Measurements from ENCODE around the gene LIME1. TPM values are rescaled to one million over a fixed set of nuclear protein-coding genes. Genes with fewer than 3 reads are reported as not detected.
"Not testable (repeated sequence)": the region's sequence is repeated elsewhere in the genome, so short reads cannot be mapped to it uniquely, and the experiment has no call there.

LIME1 gene
- total and polyA plus RNA-seq, 8 donors, result 3.0 to 10.8 (median 6.3) TPM

DNA sequence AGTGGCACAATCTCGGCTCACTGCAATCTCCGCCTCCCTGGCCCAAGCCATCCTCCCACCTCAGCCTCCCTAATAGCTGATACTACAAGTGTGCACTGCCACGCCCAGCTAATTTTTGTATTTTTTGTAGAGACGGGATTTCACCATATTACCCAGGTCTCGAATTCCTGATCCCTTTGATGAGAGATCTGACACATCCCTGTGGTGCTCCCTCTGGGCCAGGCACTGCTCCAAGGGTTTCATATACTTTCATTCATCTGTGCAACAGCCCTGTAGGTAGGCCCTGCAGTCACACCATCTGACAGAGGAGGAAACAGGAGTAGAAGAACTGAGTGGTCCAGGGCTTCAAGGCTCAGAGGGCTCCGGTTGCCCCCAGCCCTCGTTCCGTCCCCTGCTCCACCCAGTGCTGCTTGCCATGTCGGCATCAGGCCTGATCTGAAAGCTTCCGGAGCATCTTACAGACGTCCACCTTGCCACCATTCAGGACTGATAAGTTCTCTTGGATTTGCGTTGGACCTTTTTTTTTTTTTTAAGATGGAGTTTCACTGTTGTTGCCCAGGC is 25.3 kb upstream of the LIME1 start:
- intact Hi-C loops (cut with DNase I), result no loop called here
- no peak overlapping the region for H3K4me3 ChIP-seq
- peaks cover 14 to 48% of the 10 kb centered on the region in 2 donors for H3K4me1 ChIP-seq
- TF ChIP-seq, protein P1, sequence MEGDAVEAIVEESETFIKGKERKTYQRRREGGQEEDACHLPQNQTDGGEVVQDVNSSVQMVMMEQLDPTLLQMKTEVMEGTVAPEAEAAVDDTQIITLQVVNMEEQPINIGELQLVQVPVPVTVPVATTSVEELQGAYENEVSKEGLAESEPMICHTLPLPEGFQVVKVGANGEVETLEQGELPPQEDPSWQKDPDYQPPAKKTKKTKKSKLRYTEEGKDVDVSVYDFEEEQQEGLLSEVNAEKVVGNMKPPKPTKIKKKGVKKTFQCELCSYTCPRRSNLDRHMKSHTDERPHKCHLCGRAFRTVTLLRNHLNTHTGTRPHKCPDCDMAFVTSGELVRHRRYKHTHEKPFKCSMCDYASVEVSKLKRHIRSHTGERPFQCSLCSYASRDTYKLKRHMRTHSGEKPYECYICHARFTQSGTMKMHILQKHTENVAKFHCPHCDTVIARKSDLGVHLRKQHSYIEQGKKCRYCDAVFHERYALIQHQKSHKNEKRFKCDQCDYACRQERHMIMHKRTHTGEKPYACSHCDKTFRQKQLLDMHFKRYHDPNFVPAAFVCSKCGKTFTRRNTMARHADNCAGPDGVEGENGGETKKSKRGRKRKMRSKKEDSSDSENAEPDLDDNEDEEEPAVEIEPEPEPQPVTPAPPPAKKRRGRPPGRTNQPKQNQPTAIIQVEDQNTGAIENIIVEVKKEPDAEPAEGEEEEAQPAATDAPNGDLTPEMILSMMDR (IDR thresholded peaks at IDR 0.05), result no peak
- H3K27me3 ChIP-seq, result no peaks in the 10 kb centered on the region
- no peak for ATAC-seq
- no peak overlapping the region for H3K27ac ChIP-seq
- H3K36me3 ChIP-seq, result peaks cover 0 to 73% of the 10 kb centered on the region in 2 donors
- DNase-seq, result peak in 1 of 4 donors; percentile 42
- H3K9me3 ChIP-seq, result peaks cover 0 to 9% of the 10 kb centered on the region in 2 donors

DNA sequence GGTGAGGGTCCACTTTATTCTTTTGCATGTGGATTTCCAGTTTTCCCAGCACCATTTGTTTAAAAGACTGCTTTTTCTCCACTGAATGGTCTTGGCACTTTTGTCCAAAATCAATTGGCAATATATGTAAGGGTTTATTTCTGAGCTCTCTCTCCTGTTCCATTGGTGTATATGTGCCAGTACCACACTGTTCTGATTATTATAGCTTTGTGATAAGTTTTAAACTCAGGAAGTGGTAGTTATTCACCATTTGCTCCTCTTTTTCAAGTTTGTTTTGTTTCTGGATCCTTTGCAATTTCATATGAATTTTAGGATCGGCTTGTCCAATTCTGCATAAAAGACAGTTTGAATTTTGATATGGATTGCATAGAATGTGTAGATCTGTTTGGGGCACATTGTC is 24.3 kb upstream of the LIME1 start:
- TF ChIP-seq, protein P1 (IDR thresholded peaks at IDR 0.05), result no peak
- H3K27ac ChIP-seq, result no peak overlapping the region
- intact Hi-C loops (cut with DNase I), result no loop called here
- DNase-seq (no peak), ATAC-seq (no peak)
- no peak overlapping the region for H3K4me3 ChIP-seq
- H3K4me1 ChIP-seq, result peaks cover 7 to 38% of the 10 kb centered on the region in 2 donors
- peaks cover 0 to 77% of the 10 kb centered on the region in 2 donors for H3K36me3 ChIP-seq
- H3K9me3 ChIP-seq, result peaks cover 0 to 9% of the 10 kb centered on the region in 2 donors
- no peaks in the 10 kb centered on the region for H3K27me3 ChIP-seq

DNA sequence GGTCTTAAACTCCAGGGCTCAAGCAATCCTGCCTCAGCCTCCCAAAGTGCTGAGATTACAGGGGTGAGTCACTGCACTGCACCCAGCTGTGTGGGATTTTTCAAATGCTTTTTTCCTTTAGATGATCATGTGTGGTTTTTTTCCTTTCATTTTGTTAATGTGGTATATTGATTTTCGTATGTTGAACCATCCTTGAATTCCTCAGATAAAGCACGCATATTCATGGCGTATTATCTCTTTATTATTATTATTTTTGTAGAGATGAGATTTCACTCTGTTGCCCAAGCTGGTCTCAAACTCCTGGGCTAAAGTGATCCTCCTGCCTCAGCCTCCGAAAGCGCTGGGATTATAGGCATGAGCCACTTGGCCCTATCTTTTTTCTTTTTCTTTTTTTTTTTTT is 21.6 kb upstream of the LIME1 start:
- no peak overlapping the region for H3K4me3 ChIP-seq
- peaks cover 0 to 21% of the 10 kb centered on the region in 2 donors for H3K4me1 ChIP-seq
- H3K36me3 ChIP-seq, result peaks cover 0 to 93% of the 10 kb centered on the region in 2 donors
- peaks cover 0 to 16% of the 10 kb centered on the region in 2 donors for H3K9me3 ChIP-seq
- TF ChIP-seq, protein P1 (IDR thresholded peaks at IDR 0.05), result no peak
- intact Hi-C loops (cut with DNase I), result no loop called here
- no peak for DNase-seq
- no peaks in the 10 kb centered on the region for H3K27me3 ChIP-seq
- no peak for ATAC-seq
- no peak overlapping the region for H3K27ac ChIP-seq

GRCh38 chr20:63718996-63719395 is 17.5 kb upstream of the LIME1 start:
- TF ChIP-seq, protein P1 (IDR thresholded peaks at IDR 0.05), result no peak

DNA sequence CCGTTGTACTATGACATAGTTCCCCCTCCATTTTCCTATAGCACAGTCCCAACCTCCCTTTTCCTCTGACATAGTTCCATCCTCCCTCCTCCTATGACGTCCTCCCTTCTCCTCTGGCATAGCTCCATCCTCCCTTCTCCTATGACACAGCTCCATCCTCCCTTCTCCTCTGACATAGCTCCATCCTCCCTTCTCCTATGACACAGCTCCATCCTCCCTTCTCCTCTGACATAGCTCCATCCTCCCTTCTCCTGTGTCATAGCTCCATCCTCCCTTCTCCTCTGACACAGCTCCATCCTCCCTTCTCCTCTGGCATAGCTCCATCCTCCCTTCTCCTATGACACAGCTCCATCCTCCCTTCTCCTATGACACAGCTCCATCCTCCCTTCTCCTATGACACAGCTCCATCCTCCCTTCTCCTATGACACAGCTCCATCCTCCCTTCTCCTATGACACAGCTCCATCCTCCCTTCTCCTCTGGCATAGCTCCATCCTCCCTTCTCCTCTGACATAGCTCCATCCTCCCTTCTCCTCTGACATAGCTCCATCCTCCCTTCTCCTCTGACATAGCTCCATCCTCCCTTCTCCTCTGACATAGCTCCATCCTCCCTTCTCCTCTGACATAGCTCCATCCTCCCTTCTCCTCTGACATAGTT is 13.4 kb upstream of the LIME1 start:
- Histone ChIP-seq H3K9me3 (peaks cover 0 to 25% of the 10 kb centered on the region in 2 donors), H3K36me3 (peaks cover 0 to 78% of the 10 kb centered on the region in 2 donors)
- DNase-seq; H3K4me3 ChIP-seq; ATAC-seq; H3K4me1 ChIP-seq; H3K27ac ChIP-seq; intact Hi-C loops (cut with DNase I); H3K27me3 ChIP-seq: not testable (repeated sequence)

More at GRCh38 chr20:63718996-63719395, 17.5 kb upstream of the LIME1 start:
- H3K36me3 ChIP-seq, result peaks cover 0 to 84% of the 10 kb centered on the region in 2 donors
- DNase-seq, result no peak
- peaks cover 0 to 16% of the 10 kb centered on the region in 2 donors for H3K9me3 ChIP-seq
- H3K4me3 ChIP-seq, result no peak overlapping the region
- no peak overlapping the region for H3K27ac ChIP-seq
- H3K4me1 ChIP-seq, result no peaks in the 10 kb centered on the region
- no peaks in the 10 kb centered on the region for H3K27me3 ChIP-seq
- intact Hi-C loops (cut with DNase I), result no loop called here
- ATAC-seq, result no peak

GRCh38 chr20:63730189-63730733 is 6.2 kb upstream of the LIME1 start:
- ATAC-seq; H3K27me3 ChIP-seq; intact Hi-C loops (cut with DNase I); H3K9me3 ChIP-seq; H3K4me3 ChIP-seq; H3K27ac ChIP-seq: not testable (repeated sequence)
- Histone ChIP-seq H3K4me1 (peaks cover 0 to 21% of the 10 kb centered on the region in 2 donors), H3K36me3 (peaks cover 0 to 46% of the 10 kb centered on the region in 2 donors)
- DNase-seq, result peak in 1 of 4 donors; percentile 45

Data from left lung (tissue), 10 donors.